ENCODE results near the gene DPY30.

Gene DPY30

DNA sequence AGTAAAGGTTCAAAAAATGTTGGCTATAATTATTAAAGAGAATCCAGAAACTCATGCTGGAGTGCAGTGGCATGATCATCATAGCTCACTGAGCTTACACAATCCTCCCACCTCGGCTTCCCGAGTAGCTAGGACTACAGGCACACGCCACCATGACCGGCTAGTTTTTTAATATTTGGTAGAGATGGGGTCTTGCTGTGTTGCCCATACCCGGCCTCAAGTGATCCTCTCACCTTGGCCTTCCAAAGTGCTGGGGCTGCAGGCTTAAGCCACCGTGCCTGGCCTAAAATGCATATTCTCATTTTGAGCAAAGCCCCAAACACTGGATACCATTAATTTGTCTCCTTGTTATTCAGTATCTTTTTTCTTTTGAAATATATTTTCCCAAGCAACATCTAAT lies 61.2 kb downstream of the DPY30 start:
- ATAC-seq = no peak
- TF ChIP-seq PATZ1 (CRISPR knock-in tag; IDR thresholded peaks at IDR 0.05; ENCODE audit: borderline replicate concordance) = no peak
- TF ChIP-seq PPARA (CRISPR knock-in tag; IDR thresholded peaks at IDR 0.05; ENCODE audit: borderline replicate concordance) = no peak
